Measurements from ENCODE around the gene IGSF9.
A peak's percentile ranks its signal among the peaks of the same experiment; 100 is the strongest.

Gene IGSF9

DNA sequence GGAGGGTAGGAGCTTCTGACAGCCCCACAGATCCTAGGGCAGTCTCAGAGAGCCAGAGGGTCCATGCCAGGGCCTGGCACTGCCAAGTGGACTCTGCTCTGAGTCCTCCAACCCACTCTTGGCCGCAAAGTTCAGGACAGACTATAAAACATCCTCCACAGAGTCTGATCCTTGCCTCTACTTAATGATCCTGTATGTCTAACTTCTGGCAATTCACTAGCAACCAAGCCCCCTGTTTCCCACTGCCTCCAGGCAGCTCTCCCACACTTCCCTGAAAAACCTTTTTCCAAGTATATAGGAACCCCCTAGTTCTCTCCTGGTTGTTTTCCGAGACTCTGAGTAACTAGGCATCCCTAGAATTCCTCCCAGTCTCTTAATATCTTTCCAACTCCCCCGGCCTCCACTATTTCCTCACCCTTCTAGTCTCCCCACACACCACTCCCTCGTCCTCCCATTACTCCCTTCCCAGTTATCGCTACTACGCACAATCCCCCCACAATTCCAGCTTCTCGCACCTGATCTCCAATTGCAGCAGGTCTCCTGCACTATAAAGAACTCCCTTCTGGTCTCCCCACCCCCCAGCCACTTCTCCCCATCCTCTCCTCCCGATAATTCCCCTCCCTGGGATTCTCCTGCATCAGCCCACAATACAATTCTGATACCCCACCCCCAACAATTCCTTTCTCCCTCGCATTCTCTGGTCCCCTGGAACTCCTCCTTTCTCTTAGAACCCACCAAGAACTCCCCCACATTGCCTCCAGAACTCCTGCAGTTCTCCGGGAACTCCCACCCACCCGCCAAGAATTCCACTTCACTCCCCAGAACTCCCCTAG is 574 bp downstream of the IGSF9 start:
- DNase-seq, result no peak

DNA sequence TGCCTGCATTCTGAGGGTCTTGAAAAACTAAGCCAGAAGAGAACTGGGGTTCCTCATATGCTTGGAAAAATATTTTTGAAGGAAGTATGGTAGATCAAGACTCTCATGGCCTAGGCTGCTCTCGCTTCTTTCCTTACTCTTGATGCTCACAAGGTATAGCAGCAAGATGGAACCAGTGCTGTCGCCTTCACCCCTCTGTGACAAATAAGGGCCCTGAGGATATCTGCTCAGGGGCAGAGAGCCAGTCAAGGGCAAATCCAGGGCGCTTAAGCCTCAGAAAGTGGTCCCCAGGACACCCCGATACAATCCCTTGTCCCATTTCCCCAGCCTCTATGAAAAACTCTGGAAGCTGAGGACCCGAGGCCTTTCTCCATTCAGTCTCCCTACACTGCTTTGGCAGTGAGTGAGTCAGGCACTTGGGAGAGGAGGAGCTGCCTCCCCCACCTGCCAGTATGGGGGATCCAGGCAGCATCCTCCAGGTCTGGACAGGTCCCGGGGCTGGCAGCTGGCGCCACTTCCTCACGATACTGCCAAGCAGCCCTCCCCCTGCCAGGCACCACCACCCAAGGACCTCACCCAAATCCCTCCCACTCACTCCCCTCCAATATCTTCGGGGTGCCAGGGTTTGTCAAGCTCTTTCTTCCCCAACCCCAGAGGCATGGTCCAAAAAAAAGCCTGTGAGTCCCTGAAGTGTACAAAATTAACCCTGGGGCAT is 1.3 kb downstream of the IGSF9 start:
- no peak for DNase-seq

DNA sequence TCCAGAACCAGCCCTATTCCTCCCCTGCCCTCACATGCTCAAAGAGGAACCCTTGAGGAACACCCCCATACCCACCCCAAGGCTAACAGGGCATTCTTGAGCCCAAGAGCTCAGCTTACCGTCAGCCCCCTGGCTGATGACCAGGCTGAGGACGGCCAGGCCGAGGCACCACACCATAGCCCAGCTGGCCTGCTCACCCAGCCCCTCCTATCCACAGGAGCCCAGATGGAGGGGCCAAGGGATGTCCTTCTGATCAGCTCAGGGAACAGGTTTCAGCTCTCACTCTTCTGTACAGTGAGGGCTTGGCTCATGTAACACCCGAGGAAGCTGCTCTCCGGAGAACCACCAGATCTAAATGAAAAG is 2.2 kb downstream of the IGSF9 start:
- no peak for DNase-seq

DNA sequence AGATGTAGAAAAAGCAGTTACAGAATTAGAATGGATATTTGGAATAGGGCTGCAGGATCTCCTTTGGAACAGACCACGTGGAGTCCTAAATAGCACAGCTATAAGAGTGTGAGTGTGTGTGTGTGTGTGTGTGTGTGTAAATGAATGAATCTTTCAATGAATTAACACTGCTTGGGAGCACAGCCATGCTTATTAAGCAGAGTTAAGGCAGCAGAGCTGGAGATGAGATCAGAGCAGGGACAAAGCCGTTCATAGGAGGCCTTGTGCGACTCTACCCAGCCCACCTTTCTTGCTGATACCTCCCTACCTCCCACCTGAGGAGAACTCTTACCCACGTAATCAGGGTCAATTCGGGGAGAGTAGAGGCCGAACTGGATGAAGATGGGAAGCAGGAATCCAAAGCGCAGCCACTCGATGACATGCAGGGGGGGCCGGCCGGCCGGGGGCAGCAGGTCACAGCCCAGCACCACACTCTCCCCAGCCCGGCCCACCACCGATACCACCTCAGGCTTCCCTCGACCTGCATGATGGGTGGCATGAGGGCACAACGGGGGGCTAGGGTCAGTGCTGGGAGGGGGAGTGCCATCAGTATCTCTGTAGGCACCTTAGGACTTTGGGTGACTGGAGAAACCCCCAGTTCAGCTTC is 2.7 kb downstream of the IGSF9 start:
- DNase-seq, result no peak

DNA sequence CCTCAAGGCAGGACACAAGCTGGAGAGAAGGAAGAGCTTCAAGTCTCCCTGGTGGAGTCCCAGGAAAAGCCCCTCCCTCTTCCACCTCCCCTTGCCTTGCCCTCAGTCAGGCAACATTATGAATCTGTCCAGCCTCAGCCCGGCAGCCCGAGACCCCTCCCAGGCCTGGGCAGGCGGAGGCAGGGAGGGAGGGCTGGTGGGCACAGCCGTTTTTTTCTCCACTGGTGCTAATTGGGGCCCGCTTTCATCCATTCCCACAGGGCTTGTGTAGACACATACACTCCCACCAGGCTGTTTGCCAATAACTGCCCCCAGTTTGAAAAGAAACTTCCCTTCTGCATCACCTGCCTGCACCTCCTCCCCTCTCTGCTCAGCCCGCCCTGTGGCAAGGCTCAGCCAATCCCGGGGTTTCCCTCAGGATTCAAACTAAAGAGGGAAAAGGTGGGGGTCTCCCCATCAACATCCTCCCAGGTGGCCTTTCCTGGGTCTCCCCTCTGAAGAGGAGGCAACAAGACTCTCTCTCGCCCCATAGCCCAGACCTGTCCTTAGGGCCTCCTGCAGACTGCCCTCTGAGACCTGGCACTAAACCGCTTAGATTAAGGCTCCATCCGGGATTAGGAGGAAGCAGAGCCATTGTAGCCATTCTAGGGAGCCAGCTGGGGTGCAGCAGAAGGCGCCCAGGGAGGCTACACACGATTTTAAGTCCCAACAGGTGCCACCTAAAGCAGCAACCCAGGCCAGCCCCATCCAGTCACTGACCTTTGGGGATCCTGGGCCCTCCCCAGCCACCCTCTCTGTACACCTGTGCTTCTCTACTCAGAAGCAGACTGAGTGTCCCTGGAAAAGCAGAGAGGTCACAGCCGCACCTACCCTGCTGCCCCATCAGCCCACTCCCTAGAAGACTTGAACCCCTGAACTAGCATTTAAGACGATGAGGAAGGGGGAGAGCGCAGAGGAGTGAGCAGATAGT is 3.5 kb downstream of the IGSF9 start:
- no peak for DNase-seq

DNA sequence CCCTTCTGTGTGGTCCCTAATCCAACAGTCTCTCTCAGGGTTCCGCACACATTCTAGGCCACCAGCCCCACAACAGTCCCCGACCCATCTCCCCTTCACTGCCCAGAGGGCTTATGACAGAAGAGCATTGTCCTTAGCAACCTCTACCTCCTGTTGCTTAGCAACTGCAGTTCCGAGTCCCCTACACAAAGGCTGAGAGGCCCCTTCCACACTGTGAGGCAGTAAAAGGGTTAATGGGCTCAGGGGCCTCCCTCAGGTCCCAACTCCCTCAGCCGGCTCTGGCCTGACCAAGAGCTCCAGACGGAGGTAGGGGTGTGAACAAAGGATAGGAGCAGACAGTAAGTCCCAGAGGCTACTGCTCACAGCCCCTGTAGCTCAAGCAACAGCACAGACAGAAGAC is 4.3 kb downstream of the IGSF9 start:
- DNase-seq, result no peak

DNA sequence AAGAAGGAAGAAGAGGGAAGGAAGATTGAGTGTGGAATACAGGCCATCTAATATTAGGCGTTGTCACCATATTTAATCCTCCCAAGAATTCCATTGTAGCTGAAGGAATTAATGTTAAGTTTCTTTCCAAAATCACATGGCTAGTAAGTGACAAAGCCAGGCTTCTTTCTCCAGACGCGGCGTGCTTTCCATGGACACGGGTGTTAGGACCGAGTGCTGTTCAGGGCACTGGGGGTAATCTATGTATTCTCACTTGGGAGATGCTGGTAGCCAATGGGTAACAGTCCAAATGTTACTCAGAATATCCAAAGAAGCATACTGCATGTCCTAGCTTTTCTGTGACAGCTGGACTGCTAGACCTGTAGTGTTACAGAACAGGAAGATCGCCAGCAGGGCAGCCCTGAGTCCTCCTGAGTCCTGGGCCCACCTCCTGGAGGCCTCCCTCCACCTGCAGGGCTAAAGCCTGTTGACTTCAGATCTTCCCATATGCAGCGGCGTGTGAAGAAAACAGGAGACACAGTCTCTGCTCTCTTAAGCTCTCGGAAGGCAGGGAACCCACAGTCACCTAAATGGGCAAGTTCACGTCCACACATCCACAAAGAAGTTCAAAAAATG is 5.3 kb downstream of the IGSF9 start:
- DNase-seq, result no peak

DNA sequence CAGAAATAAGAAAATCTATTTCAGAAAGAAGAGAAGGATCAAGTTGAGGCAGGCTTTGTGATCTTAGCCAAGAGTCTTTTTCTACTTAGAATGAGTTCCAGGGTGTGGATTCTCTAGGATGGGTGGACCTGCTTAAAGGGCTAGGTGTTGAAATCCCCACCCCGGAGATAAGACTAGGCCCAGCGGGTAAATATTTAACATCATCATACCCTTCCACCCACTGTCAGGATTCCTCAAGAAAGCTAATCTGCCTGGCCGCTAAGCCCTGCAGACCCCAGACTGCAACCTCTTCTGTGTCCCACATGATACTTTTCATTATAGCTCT is 5.8 kb downstream of the IGSF9 start:
- DNase-seq, result no peak

DNA sequence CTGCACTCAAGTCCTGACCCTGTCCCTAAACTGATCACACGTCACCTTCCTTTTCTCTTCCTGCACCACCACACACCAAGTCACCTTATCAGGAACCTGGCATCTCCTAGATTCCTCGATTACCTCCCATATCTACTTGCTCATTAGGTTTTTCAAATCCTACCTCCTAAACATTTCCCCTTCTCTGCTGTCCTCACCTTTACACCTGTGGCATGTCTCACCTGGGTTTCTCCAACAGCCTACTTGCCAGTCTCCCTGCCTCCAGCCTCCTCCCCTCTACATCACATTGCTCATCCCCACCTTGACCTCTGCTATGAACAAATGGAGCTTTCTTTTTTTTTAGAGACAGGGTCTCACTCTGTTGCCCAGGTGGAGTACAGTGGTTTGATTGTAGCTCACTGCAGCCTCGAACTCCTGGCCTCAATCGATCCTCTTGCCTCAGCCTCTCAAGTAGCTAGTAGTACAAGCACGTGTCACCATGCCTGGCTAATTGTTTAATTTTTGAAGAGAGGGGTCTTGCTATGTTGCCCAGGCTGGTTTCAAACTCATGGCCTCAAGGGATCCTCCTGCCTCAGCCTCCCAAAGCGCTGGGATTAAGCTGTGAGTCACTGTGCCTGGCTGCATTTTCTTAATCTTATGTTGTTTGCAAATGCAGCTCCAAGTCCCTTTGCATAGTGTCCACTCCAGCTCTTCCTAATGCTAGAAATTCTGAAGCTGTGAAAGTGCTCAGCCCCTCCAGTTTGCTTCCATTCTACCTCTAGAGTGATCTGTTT is 6.3 kb downstream of the IGSF9 start:
- no peak for DNase-seq

DNA sequence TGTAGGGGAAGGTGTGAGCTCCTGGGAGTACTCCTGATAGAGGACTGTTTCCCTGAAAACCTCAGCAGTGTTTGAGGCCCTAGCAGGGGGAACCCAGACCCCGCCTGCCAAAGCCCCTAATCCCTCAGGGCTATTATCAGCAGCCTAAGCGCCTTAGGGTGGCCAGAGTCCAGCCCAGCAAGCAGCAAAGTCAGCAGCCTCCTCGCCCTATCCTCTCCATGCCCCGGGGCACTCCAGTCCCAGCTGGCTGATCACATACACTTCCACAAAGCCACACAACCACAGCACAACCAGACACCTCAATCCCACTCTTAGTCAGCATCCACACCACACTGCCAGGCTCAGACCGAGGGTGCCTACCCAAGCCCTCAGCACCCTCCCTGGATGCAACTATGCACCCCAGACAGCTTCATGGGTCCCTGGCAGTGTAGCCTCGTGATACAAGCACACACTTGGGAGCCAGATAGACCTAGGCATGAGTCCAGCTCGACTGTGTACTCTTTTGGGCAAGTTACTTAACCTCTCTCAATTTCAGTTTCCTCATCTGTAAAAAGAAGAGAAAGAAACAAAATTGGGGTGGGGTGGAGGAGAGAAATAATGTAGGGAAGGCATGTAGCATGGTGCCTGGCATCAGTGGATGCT is 7.1 kb downstream of the IGSF9 start:
- DNase-seq, result no peak

DNA sequence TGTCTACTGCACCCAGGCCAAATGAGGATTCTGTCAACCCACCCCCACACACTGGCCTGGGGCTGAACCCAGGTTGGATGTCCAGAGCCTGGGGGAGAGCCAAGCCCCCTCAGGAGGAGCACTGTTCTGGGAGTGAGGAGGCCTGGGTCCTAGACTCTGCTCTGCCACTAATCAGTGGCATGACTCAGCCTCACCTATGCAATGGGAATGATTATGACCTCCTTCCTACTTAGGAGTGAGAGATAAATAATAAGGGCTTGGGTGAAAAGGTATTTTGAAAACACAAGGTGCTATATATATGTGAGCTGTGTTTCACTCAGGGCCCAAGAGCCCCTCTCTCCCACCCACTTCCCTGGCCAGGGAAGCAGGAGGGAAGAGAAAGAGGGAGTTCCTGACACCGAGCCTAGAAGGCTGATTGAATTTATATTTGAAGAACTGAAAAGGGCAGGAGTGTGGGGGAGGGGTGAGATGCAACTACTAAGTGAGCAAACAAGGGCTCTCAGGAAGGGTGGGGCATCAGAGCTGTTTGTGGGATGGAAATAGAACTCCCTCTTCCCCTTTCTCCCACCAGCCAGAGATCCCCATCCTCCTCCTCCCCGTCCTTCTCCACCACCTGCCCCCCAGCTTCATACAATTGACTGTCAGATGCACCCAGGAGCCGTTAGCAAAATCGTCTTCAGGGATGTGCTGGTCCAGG is 8.2 kb downstream of the IGSF9 start:
- no peak for DNase-seq

DNA sequence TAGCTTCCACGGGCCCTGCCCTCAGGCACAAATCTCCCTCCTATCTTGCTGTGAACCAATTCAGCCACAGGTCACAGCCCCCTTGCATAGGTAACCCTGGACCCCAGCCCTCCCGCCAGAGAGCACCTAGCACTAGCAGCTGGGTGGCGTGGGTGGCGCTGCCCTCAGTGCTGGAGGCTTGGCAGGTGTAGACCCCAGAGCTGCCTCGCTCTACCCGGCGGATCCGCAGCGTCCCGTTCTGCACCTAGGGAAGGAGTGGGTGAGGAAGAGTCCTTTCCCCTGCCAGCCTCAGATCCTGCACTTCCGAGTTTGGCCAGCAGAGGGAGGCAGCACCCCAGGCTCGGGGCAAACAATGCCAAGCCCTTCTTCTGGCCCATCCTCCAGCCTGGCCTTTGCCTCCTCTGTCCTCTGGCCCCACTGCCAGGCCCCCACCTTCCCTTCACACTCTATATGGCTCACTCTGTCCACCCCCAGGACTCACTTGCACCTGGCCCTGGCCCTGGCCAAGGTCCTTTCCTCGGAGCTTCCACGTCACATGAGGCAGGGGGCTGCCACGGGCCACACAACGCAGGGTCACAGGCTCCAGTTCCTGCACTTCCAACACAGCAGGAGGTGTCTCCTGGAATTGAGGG is 9.0 kb downstream of the IGSF9 start:
- DNase-seq, result peak; percentile 73 to 82

DNA sequence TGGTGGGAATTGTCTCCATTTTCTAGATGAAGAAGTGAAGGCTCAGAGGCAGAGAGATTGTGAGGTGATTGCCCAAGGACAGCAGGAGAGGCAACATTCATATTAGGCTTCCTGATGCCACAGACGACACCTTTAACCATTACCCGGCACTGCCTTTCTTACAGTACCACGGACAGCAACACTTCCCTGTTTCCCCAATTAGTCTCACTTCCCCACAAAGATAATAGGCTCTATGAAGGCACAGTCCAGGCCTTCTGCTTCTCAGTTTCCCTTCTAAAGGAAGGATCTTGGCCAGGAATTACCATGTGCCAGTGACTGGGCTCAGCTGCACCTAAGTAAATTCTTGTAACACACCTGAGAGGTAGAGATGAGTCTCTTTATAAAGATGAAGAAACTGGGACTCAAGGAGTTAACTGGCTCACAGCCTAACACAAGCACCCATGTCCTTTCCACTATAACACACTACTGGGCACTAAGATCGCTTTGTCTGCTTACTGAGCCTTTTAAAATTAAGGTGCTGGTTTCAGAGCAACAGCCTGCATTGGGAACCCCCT is 9.6 kb downstream of the IGSF9 start:
- no peak for DNase-seq

DNA sequence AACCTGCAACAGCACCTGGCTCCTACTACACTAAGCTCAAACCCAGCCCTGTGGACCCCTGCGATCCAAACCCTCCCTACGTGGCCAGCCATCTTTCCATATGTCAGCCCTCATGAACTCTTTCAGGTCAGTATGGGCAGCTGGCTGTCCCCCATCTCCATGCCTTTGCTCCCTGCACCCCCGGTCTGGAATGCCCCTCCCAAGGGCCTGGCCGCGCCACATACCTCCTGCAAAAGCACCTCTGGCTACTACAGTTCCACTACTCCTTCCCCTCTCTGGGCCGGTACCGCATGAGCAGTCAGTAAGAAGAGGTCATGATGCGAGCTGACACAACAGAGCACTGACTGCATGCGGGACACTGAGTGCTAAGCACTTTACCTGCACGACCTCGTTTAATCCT is 10.1 kb downstream of the IGSF9 start:
- DNase-seq, result no peak

DNA sequence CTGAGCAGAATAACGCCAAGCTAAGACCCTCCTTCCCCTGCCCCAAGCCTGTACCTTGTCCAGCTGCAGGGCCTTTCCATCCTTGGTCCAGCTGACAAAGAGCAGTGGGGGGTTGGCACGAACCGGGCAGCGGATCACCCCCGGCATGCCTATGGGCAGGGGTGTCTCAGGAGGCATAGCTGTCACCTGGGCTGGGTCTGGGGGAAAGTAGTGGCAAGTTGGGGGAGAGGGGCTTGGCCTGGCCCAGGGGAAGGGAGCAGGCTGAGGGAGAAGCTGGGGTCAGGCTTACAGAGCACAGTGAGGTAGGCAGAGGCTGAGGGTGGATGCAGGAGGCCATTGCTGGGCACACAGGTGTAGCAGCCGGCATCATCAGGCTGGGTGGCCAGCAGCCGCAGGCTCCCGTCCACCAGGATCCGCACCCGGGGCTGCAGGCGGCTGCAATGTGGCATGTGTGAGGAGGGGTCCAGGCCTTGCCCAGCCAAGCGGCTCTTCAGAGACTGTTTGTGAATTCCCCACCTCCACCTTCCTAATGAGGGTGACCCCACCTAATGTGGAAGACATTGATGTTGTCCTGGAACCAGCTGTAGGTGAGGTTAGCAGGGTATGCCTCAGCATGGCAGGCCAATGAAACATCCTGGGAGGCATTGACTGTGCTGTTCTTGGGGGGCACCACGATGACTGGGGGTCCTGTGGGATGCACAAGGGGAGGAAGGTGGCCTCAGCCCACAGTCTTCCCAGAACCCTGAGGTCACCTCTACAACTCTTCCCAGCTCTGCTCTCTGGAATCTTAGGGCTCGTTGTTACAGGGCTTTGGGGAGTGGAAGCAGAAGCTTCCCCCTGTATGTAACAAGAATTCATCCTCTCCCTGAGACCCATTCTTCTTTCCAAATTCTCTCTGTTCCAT is 11.0 kb downstream of the IGSF9 start:
- DNase-seq, result no peak

DNA sequence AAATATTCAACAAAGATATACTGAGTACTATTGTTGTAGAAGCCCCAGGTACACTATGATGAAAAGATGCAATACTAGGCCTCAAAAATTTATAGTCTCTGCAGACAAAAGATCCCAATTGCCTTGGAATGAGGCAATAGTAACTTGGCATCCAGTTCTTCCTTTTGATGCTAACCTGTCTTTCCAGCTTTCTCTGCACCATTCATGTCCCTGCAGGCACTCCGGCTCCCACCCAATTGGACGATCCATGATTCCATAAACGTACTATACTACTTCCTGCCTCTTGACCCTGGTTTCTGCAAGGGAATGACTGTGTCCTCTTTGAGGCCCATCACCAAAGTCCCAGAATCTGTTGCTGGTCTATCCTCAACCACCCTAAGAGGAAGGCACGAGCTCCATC is 12.1 kb downstream of the IGSF9 start:
- DNase-seq, result no peak

DNA sequence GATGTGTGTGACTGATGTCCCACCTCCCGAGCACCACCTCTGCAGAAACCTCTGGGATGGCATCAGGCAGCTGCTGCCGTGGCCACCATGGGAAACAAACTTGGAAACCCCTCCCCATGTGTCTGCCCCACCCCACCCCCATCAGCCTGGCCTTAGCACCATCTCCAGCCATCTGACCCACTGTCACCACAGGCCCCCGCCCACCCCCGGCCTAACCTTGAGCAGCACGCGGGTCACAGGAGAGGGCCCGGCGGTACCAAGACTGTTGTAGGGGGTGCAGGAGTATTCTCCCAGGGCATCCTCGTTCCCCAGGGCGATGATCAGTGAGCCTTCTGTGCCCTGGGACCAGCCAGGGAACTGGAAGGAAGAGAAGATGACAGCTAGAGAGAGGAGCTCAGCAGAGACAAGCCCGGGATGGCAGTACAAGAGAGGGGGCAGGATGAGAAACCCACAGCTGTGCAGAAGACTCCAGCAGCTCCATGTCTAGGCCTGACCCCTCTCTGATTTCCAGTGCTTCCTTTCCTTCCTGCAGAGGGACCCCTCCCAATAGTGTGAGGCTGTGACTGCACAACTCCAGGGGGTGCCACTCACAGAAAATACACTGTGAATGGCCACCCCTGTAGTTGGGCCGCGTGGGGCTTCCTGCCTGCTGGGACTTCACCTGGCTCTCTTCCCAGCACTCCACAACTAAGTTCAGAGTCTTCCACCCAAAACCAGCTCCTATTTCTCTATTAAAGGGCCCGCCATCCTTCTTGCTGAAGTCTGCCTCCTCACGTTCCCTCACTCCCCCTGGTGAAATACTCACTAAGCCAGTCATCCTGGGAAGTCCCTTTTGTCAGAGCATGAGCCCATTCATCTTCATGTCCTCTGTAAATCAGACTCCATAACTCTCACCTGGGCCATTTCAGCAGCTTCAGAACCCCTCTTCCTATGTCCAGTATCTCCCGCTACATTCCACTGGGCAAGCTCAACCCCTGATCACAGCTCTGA is 12.8 kb downstream of the IGSF9 start:
- DNase-seq, result no peak

Measured in CD4-positive, alpha-beta T cell treated with Interferon alpha-2 for 1 hour (primary cell).